Stimulated activated CD4-positive, alpha-beta T cell treated with anti-CD3 and anti-CD28 coated beads, Interleukin-4, amount 100 ng/mL, for 4 hours (primary cell): ENCODE results near the gene AKAP6.

Source experiments
- DNase-seq, 2 experiments: peaks; one replicate each; pipeline ENCODE4 v3.0.0-alpha.2; 2020

Gene AKAP6

DNA sequence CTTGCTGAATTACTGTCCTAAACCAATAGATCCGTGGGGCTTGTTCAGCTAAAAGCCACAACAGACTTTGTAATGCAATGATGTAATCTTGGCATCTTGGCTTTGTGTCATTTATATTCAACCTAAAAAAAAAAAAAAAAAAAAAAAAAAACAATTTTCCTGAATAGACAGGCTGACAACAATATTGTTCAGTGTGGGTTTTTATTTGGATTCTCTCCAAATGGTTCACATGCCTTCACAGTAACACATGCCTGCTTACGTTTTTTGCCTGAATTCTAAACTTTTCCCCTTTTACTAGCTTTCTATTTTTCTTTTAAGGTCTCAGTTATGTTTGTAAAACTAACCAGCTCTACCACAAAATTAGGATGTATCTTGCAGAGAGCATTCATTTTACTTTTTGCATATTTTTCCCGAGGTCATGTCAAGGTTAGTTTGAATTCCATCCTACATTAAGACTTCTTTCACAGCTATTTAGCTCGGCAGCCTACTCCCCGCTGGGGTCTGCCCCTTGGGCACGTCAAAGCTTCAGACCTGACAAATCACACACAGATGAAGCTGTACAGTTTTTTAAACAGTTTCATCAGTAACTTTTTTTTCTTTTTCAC is 395.9 kb downstream of the AKAP6 start:
- DNase-seq: no peak

DNA sequence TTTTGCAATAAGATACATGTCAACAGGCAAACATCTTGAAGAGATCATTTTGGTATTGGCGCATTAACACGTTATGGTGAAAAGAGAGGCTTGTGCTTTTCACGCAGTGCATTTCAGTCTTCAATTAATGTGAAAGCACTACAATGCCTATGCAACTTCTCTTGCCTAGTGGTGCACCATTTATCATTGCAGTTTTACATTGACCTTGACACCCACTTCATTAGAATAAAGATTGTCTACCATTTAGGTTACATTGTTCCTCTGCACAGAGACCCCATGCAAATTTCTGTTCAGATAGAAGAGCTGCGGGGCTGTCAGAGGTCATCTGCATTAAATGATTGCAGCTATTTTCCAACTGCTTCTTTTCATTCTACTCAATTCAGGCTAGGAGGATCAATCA is 397.4 kb downstream of the AKAP6 start:
- no peak for DNase-seq

DNA sequence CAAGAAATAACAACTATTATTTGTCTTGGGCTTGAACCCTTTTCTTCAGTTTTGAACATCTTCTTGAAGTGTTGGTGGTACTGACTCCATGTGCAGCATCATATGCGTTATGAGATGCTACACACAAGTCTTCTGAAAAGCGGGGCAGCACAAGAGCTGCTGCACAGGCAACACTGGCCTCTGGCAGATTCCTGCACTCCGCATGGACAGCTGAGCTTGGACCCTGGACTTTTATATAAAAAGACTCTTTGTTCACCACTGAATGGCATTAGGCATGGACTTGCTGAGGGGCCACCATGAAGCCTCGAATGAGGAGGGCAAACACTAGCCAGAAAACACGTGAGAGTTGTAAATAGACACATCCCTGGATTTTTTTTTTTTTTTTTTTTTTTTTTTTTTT is 398.7 kb downstream of the AKAP6 start:
- no peak for DNase-seq

DNA sequence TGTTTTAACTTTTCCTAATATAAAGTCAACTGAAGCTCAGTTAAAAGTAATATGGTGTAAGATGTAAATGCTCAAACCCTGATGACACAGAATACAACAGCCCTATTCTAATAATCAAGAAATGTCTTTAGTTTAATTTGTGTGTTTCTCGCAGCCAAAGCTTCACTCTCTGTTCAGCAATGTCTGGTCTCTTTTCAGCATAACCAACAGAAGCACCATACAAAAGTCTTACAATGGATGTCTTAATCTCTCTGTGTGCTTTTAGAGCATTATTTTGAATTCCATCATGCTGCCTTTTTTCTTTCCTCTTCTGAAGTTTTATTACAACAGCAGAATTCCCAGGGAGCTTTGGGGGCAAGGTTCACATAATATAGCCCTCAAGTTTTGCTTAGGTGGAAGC is 399.4 kb downstream of the AKAP6 start:
- no peak for DNase-seq

DNA sequence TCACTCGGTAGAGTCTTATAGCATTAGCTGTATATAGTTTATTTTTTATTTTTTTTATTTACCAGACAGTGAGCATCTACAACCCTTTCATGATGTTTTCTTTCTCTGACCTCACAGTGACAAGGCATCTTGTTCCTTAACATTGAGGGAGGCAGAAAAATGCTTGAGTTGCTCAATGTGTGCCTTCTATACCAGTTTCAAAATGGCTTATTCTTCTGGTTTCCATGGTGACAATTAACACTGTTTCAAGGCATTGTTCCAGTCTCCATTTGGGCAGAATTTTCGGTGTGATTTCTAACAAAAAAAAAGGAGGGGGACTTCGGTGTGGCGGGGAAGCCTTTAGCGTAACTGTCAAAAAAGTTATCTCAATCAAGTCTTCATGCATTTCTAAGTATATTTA is 399.9 kb downstream of the AKAP6 start:
- DNase-seq: no peak

DNA sequence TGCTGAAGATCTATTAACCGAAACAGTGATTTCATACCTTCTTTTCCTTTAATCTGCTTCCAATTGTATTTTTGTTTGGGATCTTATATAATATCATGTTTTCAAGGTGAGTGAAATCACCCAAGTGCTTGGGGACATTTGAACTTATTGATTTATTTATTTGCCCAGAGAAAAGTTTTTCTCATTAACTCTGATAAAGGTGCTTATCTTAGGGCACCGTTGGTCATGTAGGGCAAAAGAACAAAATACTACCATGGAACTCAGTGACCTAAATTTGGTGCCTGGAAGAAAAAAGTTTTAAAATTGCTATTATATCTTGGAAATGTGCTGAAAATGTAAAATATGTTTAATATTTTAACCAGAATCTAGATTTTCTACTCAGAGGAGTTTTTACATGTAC is 402.2 kb downstream of the AKAP6 start:
- no peak for DNase-seq

DNA sequence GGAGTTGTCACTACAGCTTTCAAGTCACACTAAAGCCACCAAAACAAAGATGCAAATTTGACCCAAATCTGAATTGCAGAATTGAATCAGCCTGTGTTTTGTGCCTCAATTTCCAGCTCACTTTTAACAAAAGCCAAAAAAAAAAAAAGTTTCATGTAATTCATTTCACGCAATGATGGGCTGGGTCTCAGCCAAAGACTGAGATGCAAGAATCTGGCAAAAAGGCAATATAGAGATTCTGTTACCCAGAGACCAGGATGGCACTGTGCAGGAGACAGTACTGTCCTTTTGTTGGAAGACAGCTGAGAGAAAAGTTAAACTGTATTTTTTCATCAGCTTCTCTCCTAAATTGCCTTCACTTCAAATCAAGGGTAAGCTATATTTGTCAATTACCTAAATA is 403.9 kb downstream of the AKAP6 start:
- no peak for DNase-seq

DNA sequence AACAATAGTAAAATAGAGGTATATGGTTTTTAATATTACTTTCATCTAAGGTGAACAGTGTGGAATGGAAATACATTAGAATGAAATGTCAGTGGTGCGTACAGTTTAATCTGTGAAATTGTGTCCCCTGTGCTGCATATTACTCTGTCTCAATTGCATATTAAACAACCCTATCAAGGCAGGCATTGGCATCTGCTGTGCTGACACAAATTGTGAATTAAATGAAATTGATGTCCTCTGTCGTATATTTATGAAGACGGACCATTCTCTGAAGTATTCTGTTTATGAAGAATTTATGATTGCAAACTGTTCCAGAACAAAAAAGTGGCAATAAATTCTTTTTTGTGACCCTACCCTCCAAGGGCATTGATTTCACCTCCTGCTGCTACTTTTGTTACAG is 405.2 kb downstream of the AKAP6 start:
- no peak for DNase-seq

DNA sequence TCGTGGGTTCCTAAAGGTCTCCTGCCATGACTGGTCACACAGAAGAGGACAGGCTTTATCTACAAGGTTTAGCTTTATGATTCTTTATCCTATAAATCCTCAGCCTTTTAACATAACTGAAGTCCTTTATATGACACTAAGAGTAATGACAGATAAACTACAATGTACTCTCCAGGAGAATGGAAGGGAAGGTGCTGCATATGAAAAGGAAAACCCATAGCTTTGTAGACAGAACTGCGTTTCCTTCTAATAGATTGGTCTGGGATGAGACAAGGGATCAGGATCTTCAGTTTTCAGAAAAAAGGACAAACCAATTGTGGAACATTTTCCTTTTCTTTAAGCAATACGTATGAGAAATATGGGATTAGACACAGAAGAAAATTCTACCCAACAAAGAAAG is 408.5 kb downstream of the AKAP6 start:
- DNase-seq: no peak

DNA sequence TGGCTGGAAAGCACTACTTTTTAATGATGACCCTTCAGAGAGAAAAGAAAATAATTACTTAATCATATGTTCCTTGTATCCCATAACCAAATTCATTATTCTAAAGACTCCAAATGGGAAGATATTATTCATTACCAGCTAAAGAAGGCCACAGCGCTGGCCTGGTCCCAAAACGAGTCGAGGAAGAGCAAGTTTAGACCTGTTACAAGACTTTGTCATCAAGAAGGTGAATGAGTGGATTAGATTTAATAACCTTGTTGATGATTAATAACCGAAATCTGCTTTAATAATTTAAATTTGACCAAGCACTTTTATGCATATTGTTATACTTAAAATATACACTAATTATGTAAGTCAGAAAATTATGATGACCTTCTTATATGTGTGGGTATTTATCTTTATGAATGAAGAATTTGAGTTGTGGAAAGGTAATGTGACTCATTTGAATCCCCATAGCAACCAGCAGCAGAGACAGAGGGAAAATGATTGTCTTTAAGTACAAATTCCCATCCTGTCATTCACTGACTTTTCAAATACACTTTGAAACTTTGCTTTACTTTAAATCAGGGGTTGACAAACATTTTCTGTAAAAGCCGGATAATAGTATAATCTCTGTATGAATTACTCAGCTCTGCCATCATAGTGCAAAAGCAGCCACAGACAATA is 409.2 kb downstream of the AKAP6 start:
- no peak for DNase-seq

DNA sequence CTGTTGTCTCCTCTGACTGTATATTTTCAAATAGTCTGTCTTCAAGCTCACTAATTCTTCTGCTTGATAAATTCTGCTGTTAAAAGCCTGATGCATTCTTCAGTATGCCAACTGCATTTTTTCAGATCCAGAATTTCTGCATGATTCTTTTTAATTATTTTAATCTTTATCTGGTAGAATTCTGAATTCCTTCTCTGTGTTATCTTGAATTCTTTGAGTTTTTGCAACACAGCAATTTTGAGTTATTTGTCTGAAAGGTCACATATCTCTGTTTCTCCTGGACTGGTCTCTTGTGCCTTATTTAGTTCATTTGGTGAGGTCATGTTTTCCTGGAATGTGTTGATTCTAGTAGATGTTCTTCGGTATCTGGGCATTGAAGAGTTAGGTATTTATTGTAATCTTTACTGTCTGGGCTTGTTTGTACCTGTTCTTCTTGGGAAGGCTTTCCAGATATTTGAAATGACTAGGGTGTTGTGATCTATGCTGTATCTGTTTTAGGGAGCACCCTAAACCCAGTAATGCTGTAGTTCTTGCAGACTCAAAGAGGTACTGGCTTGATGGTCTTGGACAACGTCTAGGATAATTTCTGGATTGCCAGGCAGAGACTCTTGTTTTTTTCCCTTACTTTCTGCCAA is 415.8 kb downstream of the AKAP6 start:
- DNase-seq: no peak

DNA sequence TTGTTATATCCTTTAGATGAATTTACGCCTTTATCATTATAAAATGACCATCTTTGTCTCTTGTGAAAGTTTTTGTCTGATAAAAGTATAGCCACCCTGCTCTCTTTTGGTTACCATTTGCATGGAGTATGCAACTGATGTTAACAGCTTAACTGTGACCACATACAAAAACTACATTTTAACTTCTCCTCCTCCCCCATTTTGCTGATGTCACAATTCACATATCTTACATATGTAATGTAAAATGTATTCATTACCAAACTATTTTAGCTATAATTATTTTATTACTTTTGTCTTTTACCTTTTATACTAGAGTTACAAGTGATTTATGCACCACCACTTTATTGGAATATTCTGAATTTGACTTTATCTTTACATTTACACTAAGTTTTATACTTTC is 425.1 kb downstream of the AKAP6 start:
- no peak for DNase-seq

DNA sequence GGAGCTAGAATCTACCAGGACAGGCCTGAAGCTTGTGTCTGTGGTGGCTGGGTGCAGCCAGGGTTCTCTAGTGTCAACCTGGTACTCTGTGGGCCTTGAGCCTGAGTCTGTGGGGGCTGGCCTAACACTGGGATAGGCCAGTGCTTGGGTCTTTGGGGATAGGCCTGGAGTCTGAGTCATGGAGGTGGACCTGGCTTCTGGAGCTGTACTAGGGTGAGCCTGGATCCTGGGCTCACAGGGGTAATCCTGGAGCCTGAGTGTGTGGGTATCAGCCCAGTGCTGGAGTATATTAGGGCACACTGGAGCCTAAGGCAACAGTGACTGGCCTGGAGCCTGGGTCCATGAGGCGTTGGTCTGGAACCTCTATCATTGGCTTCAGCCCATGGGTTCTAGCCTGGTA is 427.1 kb downstream of the AKAP6 start:
- no peak for DNase-seq

DNA sequence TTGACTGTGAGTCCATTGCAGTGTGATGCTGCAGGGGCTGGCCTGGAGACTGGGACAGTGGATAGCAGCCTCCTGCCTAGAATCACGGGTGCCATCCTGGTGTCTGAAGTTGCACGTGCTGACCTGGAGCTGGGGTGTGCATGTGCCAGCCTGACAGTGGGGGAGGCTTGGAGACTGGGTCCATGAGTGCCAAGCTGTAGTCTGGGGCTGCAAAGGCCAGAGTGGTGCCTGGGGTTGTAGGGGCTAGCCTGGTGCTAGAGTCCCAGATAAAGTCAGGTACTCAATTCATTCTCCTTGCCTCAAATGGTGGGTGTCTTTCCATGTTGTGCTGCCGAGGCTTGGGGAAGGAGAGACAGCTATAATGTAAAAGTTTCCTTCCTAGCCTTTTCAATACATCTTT is 427.7 kb downstream of the AKAP6 start:
- DNase-seq: no peak

DNA sequence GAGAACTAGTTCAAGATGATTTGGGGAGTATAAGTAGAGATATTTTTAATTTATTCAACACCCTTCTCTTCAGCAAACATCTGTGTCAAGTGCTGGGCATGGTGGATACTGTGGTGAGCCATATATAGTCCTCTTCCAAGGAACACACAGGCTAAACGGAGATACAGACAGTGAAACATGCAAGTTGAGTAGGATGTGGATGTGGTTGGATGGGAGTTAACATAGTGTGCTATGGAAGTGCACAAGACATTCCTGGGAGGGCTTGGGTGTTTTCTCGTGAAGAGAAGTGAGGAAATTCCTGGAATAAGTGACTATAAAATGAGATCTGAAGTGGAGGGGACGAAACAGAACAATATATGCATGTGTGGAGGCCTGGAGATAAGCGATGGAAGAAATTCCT is 428.5 kb downstream of the AKAP6 start:
- DNase-seq: no peak

DNA sequence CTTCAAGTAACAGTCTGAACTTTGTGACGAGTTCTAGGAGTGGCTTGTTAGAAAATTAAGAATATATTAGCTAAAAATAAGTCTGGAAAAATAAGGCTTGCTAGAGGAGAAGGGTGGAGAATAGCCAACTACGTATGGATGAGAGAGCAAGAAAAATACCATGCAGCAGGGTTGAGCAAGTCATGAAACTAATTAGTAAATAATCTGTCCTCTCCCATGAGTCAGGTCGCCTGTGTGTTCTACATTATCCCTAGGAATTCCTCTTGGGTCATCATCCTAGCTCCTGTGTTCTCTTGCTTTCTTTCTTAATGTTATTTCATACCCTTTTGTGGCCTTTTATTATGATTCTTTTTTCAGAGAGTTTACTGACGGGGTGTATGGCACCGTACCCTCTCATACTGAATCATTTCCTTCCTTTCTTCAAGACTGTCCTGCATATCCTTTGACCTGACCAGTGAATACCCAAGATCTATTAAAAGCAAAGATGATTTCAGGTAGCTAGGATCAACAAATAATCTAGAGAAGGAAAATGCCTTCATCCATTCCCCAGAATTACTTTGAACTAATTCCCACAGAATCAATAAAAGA is 432.4 kb downstream of the AKAP6 start:
- no peak for DNase-seq

DNA sequence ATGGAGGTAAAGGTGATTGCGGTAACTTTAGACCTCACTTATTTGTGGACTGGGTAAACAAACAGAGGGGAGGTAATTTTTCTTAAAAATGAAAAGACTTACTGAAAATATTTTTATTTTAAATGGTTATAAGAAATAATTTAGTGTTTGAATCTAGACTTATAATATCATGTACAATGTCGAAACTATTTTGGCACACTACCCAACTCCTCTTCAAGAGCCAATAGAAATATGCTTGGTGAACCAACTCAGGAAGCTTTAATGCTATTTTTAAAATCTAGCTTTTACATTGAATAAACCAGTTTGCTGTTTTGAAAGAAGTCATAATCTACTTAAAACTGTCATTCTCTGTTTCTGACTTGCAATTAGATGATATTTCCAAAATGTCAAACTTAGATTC is 433.8 kb downstream of the AKAP6 start:
- no peak for DNase-seq

DNA sequence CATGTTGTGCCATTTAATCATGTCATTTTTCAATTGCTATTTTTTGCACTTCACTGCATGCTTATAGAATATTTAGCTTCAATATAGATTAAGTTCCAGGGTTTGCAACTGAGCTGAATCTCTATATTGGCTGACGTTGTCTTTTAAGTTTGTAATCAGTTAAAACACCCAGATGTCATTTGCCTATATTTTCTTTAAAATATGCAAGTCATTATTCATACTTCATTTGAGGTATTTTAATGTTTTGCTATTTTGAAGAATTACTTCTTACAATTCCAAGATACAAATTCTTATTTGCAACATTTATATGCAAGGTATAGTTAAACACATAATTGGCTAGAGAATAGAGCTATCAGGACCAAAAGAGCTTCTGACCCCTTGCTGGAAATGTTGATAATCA is 434.6 kb downstream of the AKAP6 start:
- DNase-seq: no peak

DNA sequence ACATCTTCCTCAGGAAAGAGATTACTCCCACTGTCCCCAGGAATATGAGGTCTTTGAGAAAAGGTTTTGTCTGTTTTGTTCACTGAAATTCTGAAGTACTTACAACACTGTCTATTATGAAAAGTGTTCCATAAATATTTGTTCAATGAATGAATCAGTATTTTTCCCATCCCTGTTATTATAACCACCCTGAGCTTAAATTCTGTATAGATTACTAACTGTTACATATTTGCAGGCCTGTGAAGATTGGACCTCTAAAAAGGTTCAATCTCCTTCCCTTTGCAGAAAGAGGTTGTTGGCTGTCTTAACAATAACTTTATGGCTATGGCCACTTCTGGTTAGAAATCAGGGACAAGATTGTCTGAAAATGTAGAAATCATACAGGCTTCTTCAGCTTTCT is 435.0 kb downstream of the AKAP6 start:
- DNase-seq: no peak

DNA sequence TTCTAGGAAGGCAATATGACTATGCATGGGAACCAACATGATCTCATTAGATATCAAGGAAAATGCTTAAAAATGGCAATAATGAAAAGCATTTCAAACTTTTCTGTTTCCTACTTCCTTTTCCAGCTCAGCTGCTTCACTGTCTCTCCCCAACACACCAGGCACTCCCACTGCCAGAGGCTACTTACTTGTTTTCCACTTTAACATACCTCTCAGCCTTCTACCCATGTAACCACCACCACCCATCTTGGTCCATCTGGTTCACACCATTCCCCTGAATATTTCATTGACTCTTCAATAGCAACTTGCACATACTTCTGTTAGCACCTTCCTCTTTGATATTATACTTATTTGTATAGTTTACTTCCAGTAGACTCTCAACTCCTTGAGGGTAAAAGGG is 441.3 kb downstream of the AKAP6 start:
- DNase-seq: no peak

DNA sequence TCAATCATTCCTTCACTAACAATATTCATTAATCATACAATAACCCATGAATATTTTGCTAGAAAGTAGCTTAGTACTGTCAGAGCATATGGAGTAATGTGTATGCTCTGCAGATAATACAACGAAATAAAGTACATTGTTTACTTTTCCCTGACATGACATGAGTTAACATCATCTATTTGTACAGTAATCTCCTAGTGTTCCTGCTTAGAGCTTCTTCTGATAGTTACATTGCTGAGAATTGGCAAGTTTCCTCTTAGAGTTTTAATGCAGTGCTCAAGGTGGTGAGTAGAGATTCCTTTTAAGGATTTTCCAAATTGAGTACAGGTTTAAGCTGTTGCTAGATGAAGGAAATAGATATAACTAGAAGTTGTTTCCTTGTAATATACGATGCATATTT is 445.1 kb downstream of the AKAP6 start:
- DNase-seq: no peak

DNA sequence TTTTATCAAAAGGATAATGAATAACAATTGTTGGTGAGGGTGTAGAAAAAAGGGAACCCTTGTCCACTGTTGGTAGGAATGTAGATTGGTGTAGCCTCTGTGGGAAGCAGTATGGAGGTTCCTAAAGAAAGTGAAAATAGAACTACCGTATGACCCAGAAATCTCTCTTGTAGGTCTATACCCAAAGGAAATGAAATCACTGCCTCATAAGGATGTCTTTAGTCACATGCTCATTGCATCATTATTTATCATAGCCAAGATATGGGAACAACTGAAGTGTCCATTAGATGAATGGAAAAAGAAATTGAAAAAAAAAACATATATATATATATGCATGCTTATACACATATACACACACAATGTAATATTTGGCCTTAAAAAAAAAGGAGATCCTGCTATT is 450.7 kb downstream of the AKAP6 start:
- no peak for DNase-seq

DNA sequence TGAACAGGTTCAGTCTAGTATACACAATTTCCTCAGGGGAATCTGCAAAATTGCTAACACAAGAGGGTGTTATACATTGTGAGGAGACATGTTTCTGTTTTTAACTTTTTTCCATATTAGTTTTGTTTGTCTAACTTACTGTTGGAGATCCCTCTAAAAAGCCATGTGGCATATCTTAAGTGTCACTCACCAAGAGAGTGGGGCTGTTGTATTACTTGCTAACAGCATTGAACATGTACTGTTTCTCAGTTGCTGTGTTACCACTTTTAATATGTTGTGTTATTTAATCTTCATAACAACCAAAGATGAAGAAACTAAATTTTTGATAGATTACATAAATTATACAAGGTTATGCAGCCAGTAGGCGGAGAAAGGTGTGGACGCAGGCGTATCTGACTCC is 455.3 kb downstream of the AKAP6 start:
- no peak for DNase-seq

DNA sequence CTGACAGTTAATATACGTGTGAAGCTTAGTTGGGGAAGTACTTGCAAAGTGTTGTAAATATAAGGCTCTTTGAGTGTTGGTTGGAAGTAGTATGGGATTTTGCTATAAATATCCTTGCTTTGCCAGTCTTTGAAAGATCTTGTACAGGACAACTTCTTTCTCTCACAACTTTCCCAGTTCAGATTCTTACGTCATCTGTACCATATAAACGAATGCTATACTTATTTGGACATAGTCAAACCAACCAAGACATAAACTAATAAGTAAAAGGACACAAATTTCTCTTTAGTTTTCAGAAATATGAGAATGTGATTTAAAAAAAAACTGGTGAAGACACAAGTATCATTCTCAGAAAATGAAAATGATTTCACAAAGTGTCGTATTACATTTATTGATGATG is 456.5 kb downstream of the AKAP6 start:
- no peak for DNase-seq

DNA sequence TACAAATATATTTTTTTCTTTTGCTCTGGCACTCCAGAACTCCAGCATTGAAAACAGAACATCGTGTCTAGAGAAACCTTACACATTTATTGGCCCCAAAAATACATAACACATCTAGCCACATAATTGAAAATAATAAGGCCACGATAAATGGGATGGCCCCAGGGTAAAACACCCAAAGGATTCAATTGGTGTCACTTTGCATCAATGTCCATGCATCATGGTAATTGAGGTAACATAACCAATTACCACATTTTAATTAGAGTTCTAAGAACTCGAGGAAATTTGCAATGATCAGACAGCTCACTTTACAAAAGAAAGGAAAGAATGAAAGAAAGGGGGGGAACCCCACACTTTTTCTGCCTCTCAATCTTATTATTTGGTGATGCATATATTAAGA is 457.8 kb downstream of the AKAP6 start:
- no peak for DNase-seq
